HG03439 (cell line): ENCODE results near the gene E2F1.

Source experiments
- ATAC-seq: cut with Tn5 transposase; IDR thresholded peaks from one replicate; pipeline ENCODE4 v1.9.1; 2021; ENCODE audit warnings: mild to moderate bottlenecking, moderate library complexity; ENCODE audit not compliant: unreplicated experiment

E2F1 gene

GRCh38 chr20:33687993-33688937, 2.1 kb upstream of the E2F1 start:
- no peak for ATAC-seq

- ATAC-seq: no peak
Measured at GRCh38 chr20:33687370-33687915, 1.3 kb upstream of the E2F1 start.

GRCh38 chr20:33686984-33687366, 790 bp upstream of the E2F1 start:
- ATAC-seq: no peak

- peak; percentile 37 for ATAC-seq
Measured at GRCh38 chr20:33685328-33686099, 671 bp downstream of the E2F1 start.

- ATAC-seq: no peak
Measured at GRCh38 chr20:33684533-33685327, 1.5 kb downstream of the E2F1 start.

GRCh38 chr20:33681728-33682353, 4.3 kb downstream of the E2F1 start:
- ATAC-seq: no peak

GRCh38 chr20:33681288-33681687, 4.9 kb downstream of the E2F1 start:
- ATAC-seq: no peak

GRCh38 chr20:33680686-33681085, 5.5 kb downstream of the E2F1 start:
- no peak for ATAC-seq

GRCh38 chr20:33679758-33680485, 6.3 kb downstream of the E2F1 start:
- peak; percentile 51 for ATAC-seq

- ATAC-seq: no peak
Measured at GRCh38 chr20:33677991-33678702, 8.0 kb downstream of the E2F1 start.

GRCh38 chr20:33676652-33677645, 9.2 kb downstream of the E2F1 start:
- no peak for ATAC-seq

- ATAC-seq: no peak
Measured at GRCh38 chr20:33676121-33676520, 10.1 kb downstream of the E2F1 start.

GRCh38 chr20:33675136-33675959, 10.8 kb downstream of the E2F1 start:
- no peak for ATAC-seq

GRCh38 chr20:33674294-33675135, 11.7 kb downstream of the E2F1 start, which contains the start of gene NECAB3:
TSS of gene NECAB3 (minus strand) at chr20:33674428. CDS start at chr20:33674352, 76 bp downstream.
- ATAC-seq: peak; percentile 56

GRCh38 chr20:33673410-33674293, 12.5 kb downstream of the E2F1 start:
- ATAC-seq: no peak
